HG02981 (cell line): ENCODE measurements around the gene SAT1.
A peak's percentile ranks its signal among the peaks of the same experiment; 100 is the strongest.
"Not testable (repeated sequence)": the region's sequence is repeated elsewhere in the genome, so short reads cannot be mapped to it uniquely, and the experiment has no call there.

Experiments
- ATAC-seq: cut with Tn5 transposase; IDR thresholded peaks from one replicate; pipeline ENCODE4 v1.9.1; 2021; ENCODE audit warnings: mild to moderate bottlenecking, moderate library complexity; ENCODE audit not compliant: unreplicated experiment

SAT1 gene

DNA sequence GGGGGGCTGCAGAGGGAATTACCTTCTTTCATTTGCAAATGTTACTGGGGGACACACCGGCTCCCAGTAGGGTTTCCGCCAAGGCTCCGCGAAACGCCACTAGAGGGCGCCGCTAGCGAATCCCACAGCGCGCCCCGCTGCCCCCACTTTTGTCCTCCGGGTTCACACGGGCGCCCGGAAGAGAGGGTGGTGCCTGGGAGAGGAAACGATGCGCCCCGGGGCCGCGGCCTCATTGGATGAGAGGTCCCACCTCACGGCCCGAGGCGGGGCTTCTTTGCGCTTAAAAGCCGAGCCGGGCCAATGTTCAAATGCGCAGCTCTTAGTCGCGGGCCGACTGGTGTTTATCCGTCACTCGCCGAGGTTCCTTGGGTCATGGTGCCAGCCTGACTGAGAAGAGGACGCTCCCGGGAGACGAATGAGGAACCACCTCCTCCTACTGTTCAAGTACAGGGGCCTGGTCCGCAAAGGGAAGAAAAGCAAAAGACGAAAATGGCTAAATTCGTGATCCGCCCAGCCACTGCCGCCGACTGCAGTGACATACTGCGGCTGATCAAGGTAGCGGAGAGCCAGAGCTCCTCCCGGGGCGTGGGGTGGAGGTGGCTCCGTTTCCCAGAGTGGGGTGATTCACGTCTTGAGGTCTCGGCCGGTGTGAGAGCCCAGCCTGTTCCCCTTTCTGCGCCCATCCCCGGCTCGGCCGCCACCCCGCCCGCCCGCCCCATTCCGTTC, at the start of gene SAT1:
TSS of gene SAT1 (plus strand) at position 311 of the 726 bp plus-strand sequence. CDS start at position 490, 179 bp downstream.
- ATAC-seq: peak; percentile 78

DNA sequence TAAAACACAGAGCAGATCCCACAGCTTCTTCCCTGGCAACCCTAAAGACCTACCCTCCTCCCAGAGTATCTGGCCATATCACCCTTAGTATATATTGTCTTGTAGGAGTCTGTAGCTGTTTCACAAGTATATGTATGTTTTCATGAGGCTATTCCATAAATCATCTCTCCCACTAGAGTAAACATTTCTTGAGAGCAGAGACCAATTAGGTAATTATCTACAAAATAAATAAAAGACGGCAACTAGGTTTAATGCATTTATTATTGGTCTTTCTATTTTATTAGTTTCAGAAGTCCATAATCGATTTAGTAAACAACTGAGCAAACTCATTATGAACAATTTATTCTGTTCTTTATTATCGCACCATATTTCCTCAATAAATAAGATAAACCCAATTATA, 46.9 kb upstream of the SAT1 start:
- ATAC-seq: no peak

- ATAC-seq: no peak
These were observed 45.6 kb upstream of the SAT1 start for GRCh38 chrX:23737413-23737812.

- no peak for ATAC-seq
These were observed 40.7 kb upstream of the SAT1 start for GRCh38 chrX:23742174-23742696.

- ATAC-seq: peak; percentile 96
These were observed 40.0 kb upstream of the SAT1 start, which contains the start of gene ACOT9 for GRCh38 chrX:23742697-23743622. Gene ACOT9, minus strand, starts transcription at chrX:23743276. Its CDS starts 132 bp downstream, at chrX:23743144.

DNA sequence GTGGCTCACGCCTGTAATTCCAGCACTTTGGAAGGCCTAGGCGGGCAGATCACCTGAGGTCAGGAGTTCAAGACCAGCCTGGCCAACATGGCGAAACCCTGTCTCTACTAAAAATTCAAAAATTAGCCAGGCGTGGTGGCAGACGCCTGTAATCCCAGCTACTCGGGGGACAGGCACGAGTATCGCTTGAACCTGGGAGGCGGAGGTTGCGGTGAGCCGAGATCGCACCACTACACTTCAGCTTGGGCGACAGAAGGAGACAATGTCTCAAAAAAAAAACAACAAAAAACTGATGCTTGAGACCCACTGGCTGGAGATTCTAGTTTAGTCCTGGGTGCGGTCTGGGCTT, 39.4 kb upstream of the SAT1 start:
- not testable (repeated sequence) for ATAC-seq

GRCh38 chrX:23745786-23746185, 37.2 kb upstream of the SAT1 start:
- ATAC-seq: no peak

DNA sequence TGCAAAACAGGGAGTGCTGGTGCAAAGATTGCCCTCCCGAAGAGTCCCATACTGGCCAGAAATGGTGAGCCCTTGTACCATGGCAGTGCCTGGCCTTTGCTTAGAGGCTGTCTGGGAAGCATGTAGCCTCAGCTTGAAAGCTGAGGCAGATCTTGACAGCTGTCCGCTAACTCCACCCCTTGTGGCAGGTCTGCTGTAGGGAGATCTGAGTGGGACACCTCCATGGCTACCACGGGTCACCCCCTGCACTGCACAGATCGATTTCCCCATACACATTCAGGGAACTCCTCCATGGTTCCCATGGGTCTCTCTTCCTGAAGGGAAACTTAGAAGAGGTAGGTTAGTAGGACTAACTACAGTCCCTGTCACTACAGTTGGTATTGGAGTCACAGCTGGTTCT, 33.8 kb upstream of the SAT1 start:
- ATAC-seq: no peak

DNA sequence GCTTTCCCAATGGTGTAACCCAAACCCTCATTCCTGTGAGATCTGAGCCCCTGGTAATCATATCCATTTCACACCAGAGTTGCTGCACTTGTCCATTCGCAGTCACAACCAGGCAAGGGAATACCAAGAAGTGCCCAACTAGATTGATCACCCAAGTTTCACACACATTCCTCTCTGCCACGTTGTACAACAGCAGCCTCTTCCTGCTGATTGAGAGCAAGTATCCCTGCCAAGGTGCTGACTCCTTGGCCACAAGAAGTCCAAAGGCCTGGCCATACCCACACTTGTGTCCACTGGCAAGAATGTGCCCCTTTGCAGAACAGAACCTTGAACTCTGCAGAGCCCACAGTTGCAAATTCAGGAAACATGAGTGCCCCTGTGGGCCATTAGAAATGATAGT, 33.4 kb upstream of the SAT1 start:
- ATAC-seq: no peak

- ATAC-seq: no peak
These were observed 30.1 kb upstream of the SAT1 start for GRCh38 chrX:23752740-23753415.

DNA sequence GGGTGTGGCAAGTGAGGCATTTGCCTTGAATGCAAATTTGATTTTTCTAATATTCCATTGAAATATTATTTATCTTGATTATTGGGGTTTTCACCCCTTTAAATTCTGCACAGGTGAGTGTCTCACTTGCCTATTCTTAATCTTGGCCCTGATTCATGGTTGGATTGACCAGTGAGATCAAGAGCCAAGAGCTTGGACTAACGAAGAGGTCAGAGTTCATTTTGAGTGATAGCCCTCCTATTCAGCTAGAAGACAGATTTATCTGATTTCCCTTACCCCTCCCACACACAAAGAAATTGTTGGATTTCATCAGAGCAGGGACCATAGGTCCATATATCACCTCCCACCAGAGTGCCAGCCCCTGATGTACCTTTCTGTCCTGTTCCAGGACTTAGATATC, 28.3 kb upstream of the SAT1 start:
- ATAC-seq: no peak

GRCh38 chrX:23756165-23756564, 26.8 kb upstream of the SAT1 start:
- peak; percentile 84 for ATAC-seq

GRCh38 chrX:23759821-23760220, 23.2 kb upstream of the SAT1 start:
- ATAC-seq: no peak

GRCh38 chrX:23764188-23764984, 18.6 kb upstream of the SAT1 start:
- ATAC-seq: no peak

- no peak for ATAC-seq
These were observed 17.5 kb upstream of the SAT1 start for GRCh38 chrX:23765449-23765848.

GRCh38 chrX:23765868-23766267, 17.1 kb upstream of the SAT1 start:
- ATAC-seq: no peak

- ATAC-seq: peak; percentile 82
These were observed 16.1 kb upstream of the SAT1 start for GRCh38 chrX:23766650-23767551.

DNA sequence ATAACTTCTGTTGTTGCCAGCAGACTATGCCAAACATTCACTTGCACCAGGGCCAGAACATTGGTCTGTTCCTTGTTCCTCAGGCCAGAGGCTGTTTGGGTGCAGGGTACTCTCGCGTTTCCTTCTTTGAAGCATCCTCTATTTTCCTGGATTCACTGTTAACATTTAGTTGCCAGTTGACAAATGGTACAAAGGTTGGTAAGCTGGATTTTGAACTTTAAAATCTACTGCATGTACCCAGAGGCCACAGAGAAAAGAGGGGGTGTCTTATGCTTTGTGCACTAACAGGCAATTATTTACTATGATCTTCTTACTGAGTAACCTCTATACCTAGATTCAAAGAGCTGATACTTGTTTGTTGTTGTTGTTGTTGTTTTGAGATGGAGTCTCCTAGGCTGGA, 12.8 kb upstream of the SAT1 start:
- no peak for ATAC-seq

- ATAC-seq: not testable (repeated sequence)
These were observed 11.9 kb upstream of the SAT1 start for GRCh38 chrX:23771086-23771485.
